Nephron (organoid): ENCODE measurements around the gene ZACN.
A peak's percentile ranks its signal among the peaks of the same experiment; 100 is the strongest.

Experiments
- H3K27ac Mint-ChIP-seq, 3 experiments: 2 replicates each; pipeline ENCODE4 v1.8.0; 2020; ENCODE audit warnings: mixed read lengths in 3 of 3, mild to moderate bottlenecking in 2 of 3, moderate library complexity in 1 of 3
- H3K27me3 Mint-ChIP-seq: 2 replicates; pipeline ENCODE4 v1.8.0; 2021; ENCODE audit warnings: low read depth, mild to moderate bottlenecking, moderate library complexity, mixed read lengths
- H3K36me3 Mint-ChIP-seq: 2 replicates; pipeline ENCODE4 v1.8.0; 2020; ENCODE audit warnings: low read depth, mixed read lengths
- H3K4me1 Mint-ChIP-seq: 2 replicates; pipeline ENCODE4 v1.8.0; 2020; ENCODE audit warnings: mixed read lengths
- H3K4me3 Mint-ChIP-seq, 3 experiments: 2 replicates each; pipeline ENCODE4 v1.8.0; 2020; ENCODE audit warnings: mild to moderate bottlenecking in 3 of 3, mixed read lengths in 3 of 3, moderate library complexity in 2 of 3
- H3K9me3 Mint-ChIP-seq: 2 replicates; pipeline ENCODE4 v1.8.0; 2020; ENCODE audit warnings: mixed read lengths
- CTCF ChIP-seq, 3 experiments: fragments of 200-600 bp; sonication (generic); IDR thresholded peaks; one replicate each; pipeline ENCODE4 v1.5.0; 2021; ENCODE audit warnings: antibody characterized with exemption in 3 of 3; ENCODE audit not compliant: unreplicated experiment in 3 of 3

The ZACN gene

GRCh38 chr17:76123749-76124581, 45.0 kb downstream of the ZACN start:
- peaks cover 6% of the 10 kb centered on the region for H3K4me1 Mint-ChIP-seq

GRCh38 chr17:76124582-76125390, 45.8 kb downstream of the ZACN start:
- Mint-ChIP-seq H3K27me3 (peaks cover 33% of the 10 kb centered on the region), H3K4me1 (no peaks in the 10 kb centered on the region), H3K9me3 (no peaks in the 10 kb centered on the region), H3K27ac (no peak overlapping the region), H3K36me3 (no peaks in the 10 kb centered on the region), H3K4me3 (no peak overlapping the region)
- peak in 2 of 3 experiments; percentile 24 for TF ChIP-seq CTCF (IDR thresholded peaks at IDR 0.05; ENCODE audit: unreplicated experiment in 3 of 3)

More at GRCh38 chr17:76123749-76124581, 45.0 kb downstream of the ZACN start:
- TF ChIP-seq CTCF (IDR thresholded peaks at IDR 0.05; ENCODE audit: unreplicated experiment in 3 of 3): no peak
- Mint-ChIP-seq H3K9me3 (no peaks in the 10 kb centered on the region), H3K4me3 (no peak overlapping the region), H3K27ac (no peak overlapping the region), H3K36me3 (no peaks in the 10 kb centered on the region), H3K27me3 (peaks cover 33% of the 10 kb centered on the region)

- Mint-ChIP-seq H3K4me3 (no peak overlapping the region), H3K4me1 (no peaks in the 10 kb centered on the region), H3K27me3 (peaks cover 34% of the 10 kb centered on the region), H3K36me3 (no peaks in the 10 kb centered on the region), H3K27ac (no peak overlapping the region), H3K9me3 (no peaks in the 10 kb centered on the region)
- no peak for TF ChIP-seq CTCF (IDR thresholded peaks at IDR 0.05; ENCODE audit: unreplicated experiment in 3 of 3)
Observed at GRCh38 chr17:76125391-76125675, 46.4 kb downstream of the ZACN start.

- H3K4me3 Mint-ChIP-seq: no peak overlapping the region
- no peaks in the 10 kb centered on the region for H3K9me3 Mint-ChIP-seq
- no peaks in the 10 kb centered on the region for H3K4me1 Mint-ChIP-seq
- H3K27ac Mint-ChIP-seq: no peak overlapping the region
- H3K27me3 Mint-ChIP-seq: peaks cover 35% of the 10 kb centered on the region
- no peaks in the 10 kb centered on the region for H3K36me3 Mint-ChIP-seq
- TF ChIP-seq CTCF (IDR thresholded peaks at IDR 0.05; ENCODE audit: unreplicated experiment in 3 of 3): no peak
Observed at GRCh38 chr17:76125922-76126321, 46.9 kb downstream of the ZACN start.

- H3K36me3 Mint-ChIP-seq: peaks cover 3% of the 10 kb centered on the region
- peaks cover 73% of the 10 kb centered on the region for H3K27me3 Mint-ChIP-seq
- no peak overlapping the region for H3K27ac Mint-ChIP-seq
- no peaks in the 10 kb centered on the region for H3K9me3 Mint-ChIP-seq
- no peak overlapping the region for H3K4me3 Mint-ChIP-seq
- H3K4me1 Mint-ChIP-seq: peaks cover 14% of the 10 kb centered on the region
- TF ChIP-seq CTCF (IDR thresholded peaks at IDR 0.05; ENCODE audit: unreplicated experiment in 3 of 3): no peak
Observed at GRCh38 chr17:76130473-76130872, 51.5 kb downstream of the ZACN start.
